Body of pancreas (tissue), 4 donors: ENCODE results near the gene ADAM10. TPM values are rescaled to one million over a fixed set of nuclear protein-coding genes. Genes with fewer than 3 reads are reported as not detected.

ENCODE experiments used
- ATAC-seq: fragments of 150-250 bp; one replicate; pipeline ENCODE4 v1.9.1; 2016
- DNase-seq, 4 donors: peaks; one replicate each; pipeline ENCODE4 v3.0.0-alpha.2; 2019
- H3K27ac ChIP-seq, 4 donors: fragments of 200-600 bp; sonication (generic); 1 replicate in 3 of 4; 2 replicates in 1 of 4; pipeline versions ENCODE4 v1.5.1 to v1.6.1; 2016 to 2019; ENCODE audit warnings: mild to moderate bottlenecking in 1 of 4, mixed read lengths in 1 of 4, moderate library complexity in 1 of 4
- H3K27me3 ChIP-seq, 2 donors: fragments of 200-600 bp; sonication (generic); one replicate each; pipeline ENCODE4 v1.6.0; 2016; ENCODE audit warnings: mild to moderate bottlenecking in 1 of 2
- H3K36me3 ChIP-seq, 2 donors: fragments of 200-600 bp; sonication (generic); replicated peaks in 1 of 2; 2 replicates each; pipeline ENCODE4 v1.5.1; 2016; ENCODE audit warnings: low read depth in 2 of 2; ENCODE audit not compliant: insufficient read depth in 1 of 2
- H3K4me1 ChIP-seq: fragments of 200-600 bp; sonication (generic); one replicate; pipeline ENCODE4 v1.6.0; 2016
- H3K4me3 ChIP-seq, 2 donors: fragments of 200-600 bp; sonication (generic); 1 replicate in 1 of 2; 2 replicates in 1 of 2; pipeline ENCODE4 v1.5.1; 2016 to 2019
- H3K9me3 ChIP-seq, 3 donors: fragments of 200-600 bp; sonication (generic); 1 replicate in 2 of 3; 2 replicates in 1 of 3; pipeline ENCODE4 v1.5.1; 2016
- CTCF ChIP-seq, 7 experiments: fragments of 450-650 bp in 4 of 7; fragments of 200-600 bp in 3 of 7; sonication (generic) in 3 of 7; IDR thresholded peaks; one replicate each; pipeline ENCODE4 v1.5.1; 2016 to 2019; ENCODE audit warnings: antibody characterized with exemption in 7 of 7
- POLR2A ChIP-seq, 3 donors: fragments of 450-650 bp; IDR thresholded peaks; one replicate each; pipeline ENCODE4 v1.6.1; 2016; ENCODE audit warnings: antibody characterized with exemption in 3 of 3, mild to moderate bottlenecking in 2 of 3
- WGBS, 2 donors: methylation state at CpG; one replicate each; pipeline ENCODE4 v1.1.5; 2017; 5-methylcytosine and 5-hydroxymethylcytosine counted together
- intact Hi-C: fragments of 100-400 bp; cut with DNase I; formaldehyde crosslinking; loops from one replicate; pipeline ENCODE4 v1.15.1; 2023
- total RNA-seq, 2 donors: library from RNA; depleted of rRNA; stranded (reverse); fragments of >200 nt; gene quantifications; one replicate each; pipeline ENCODE4 v1.1.0, GENCODE V29; 2016

Gene ADAM10
- total RNA-seq, 2 donors from 2014 or later: 29.1 to 35.6 TPM

GRCh38 chr15:58552505-58553364 lies 196.8 kb downstream of the ADAM10 start:
- no peak overlapping the region for H3K27ac ChIP-seq
- H3K4me1 ChIP-seq: peaks cover 4% of the 10 kb centered on the region
- intact Hi-C loops: no loop called here
- H3K9me3 ChIP-seq: no peaks in the 10 kb centered on the region
- no peaks in the 10 kb centered on the region for H3K36me3 ChIP-seq
- no peaks in the 10 kb centered on the region for H3K27me3 ChIP-seq
- no peak overlapping the region for H3K4me3 ChIP-seq
- no peak for ATAC-seq
- WGBS, 2 donors: 83 to 86% methylated on average over 19 to 23 of the region's 24 CpGs
- DNase-seq: no peak
- TF ChIP-seq POLR2A (IDR thresholded peaks at IDR 0.05) (no peak), CTCF (IDR thresholded peaks at IDR 0.05) (no peak)

GRCh38 chr15:58551764-58552504 lies 197.6 kb downstream of the ADAM10 start:
- 73 to 76% methylated on average over 23 of the region's 23 CpGs for WGBS, 2 donors
- Histone ChIP-seq H3K27me3 (no peaks in the 10 kb centered on the region), H3K36me3 (no peaks in the 10 kb centered on the region), H3K27ac (no peak overlapping the region), H3K9me3 (no peaks in the 10 kb centered on the region), H3K4me3 (no peak overlapping the region), H3K4me1 (peaks cover 9% of the 10 kb centered on the region)
- DNase-seq: peak in 1 of 4 donors; percentile 27
- no peak for TF ChIP-seq POLR2A (IDR thresholded peaks at IDR 0.05)
- ATAC-seq: no peak
- intact Hi-C loops: no loop called here

- no peak overlapping the region for H3K4me3 ChIP-seq
- no peaks in the 10 kb centered on the region for H3K9me3 ChIP-seq
- DNase-seq (no peak), ATAC-seq (no peak)
- H3K36me3 ChIP-seq: no peaks in the 10 kb centered on the region
- no peaks in the 10 kb centered on the region for H3K27me3 ChIP-seq
- TF ChIP-seq CTCF (IDR thresholded peaks at IDR 0.05) (no peak), POLR2A (IDR thresholded peaks at IDR 0.05) (no peak)
- H3K4me1 ChIP-seq: peaks cover 14% of the 10 kb centered on the region
- H3K27ac ChIP-seq: no peak overlapping the region
- 87 to 94% methylated on average over 10 of the region's 10 CpGs for WGBS, 2 donors
- intact Hi-C loops: no loop called here
These were observed 198.3 kb downstream of the ADAM10 start for GRCh38 chr15:58551084-58551763.

- DNase-seq (no peak), ATAC-seq (no peak)
- no peaks in the 10 kb centered on the region for H3K9me3 ChIP-seq
- no peak overlapping the region for H3K27ac ChIP-seq
- H3K27me3 ChIP-seq: no peaks in the 10 kb centered on the region
- no peak overlapping the region for H3K4me3 ChIP-seq
- H3K36me3 ChIP-seq: no peaks in the 10 kb centered on the region
- peaks cover 14% of the 10 kb centered on the region for H3K4me1 ChIP-seq
- WGBS, 2 donors: 94 to 96% methylated on average over 7 of the region's 7 CpGs
- TF ChIP-seq CTCF (IDR thresholded peaks at IDR 0.05): no peak
- TF ChIP-seq POLR2A (IDR thresholded peaks at IDR 0.05): no peak
- intact Hi-C loops: no loop called here
These were observed 199.8 kb downstream of the ADAM10 start for GRCh38 chr15:58549785-58550074.
